ENCODE data around the gene PREX1. TPM values are rescaled to one million over a fixed set of nuclear protein-coding genes. Genes with fewer than 3 reads are reported as not detected.

PREX1 gene
- total RNA-seq, 2 donors from 2014 or later = 6.2 to 11.8 TPM

DNA sequence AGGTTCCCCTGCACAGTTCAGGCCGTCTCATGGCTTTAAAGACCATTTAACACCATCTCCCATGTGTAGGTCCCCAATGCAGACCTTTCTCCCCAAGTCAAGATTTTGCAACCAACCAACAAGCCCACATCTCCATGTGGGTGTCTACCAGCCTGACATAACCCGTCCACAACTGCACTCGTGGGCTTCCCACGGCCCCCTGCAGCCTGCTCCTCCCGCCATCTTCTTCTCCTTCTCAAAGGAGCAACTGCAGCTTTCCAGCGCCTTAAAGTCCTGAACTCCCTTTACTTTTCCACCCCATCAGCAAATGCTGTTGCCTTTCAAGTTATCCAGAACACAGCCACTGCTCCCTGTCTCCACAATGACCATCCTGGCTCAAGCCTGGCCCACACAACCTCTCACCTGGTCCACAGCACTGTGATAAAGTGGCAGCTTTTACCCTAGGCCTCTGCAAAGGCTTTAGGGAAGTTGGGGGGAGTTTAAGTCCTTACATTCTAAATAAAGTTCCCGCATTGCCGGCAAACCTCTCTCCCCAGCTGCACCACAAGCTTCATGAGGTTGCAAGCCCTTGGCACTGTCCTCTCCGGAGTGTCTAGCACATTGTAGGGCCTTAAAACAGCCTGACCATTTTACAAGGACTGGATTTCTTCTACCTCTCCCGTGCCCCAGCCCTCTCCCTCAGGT is 140.5 kb downstream of the PREX1 start:
- ATAC-seq (no peak), DNase-seq (no peak)
- intact Hi-C loops (cut with DNase I, micrococcal nuclease) = no loop called here

DNA sequence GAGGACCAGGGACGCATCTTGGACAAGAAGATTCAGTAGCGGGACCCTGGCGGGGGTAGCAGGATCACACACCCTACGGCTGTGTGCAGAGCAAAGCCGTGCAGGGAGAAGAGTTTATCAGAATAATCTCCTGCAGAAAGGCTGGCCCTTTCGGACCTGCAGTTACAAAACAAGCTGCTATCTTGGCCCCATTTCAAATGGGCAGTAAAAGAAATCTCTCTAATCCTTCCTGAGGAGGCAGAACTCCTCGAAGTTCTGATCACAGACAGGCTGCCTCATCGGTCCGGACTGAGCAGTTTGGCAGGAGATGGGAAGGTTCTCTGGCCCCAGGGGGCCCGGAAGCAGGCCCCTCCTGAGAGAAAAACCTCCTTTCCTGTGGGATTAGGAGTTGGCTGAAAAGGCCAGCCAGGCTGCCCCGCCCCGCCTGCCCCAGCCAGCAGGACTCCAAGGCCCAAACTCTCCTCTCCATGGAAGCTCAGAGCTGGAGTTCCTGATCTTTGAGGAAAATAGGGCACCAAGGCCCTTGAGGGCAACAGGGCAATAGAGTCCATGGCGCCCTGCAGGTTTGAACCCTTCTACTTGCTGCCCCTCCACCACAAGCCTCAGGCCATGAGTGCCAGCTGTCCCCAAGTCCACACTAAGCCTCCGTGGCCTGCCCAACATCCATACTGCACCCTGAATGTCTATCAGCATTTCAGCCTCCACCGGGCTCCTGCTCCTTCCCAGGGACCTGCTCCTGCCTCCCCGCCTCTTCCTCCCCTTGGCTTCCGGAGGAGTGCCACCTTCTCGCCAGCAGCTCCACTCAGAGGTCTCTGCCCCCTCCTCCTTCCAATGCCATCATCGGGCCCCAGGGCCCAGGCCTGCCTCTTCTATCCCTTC is 141.3 kb downstream of the PREX1 start:
- ATAC-seq (peak; percentile 15), DNase-seq (peak in 1 of 2 donors; percentile 48)
- intact Hi-C loops (cut with DNase I, micrococcal nuclease) = no loop called here

DNA sequence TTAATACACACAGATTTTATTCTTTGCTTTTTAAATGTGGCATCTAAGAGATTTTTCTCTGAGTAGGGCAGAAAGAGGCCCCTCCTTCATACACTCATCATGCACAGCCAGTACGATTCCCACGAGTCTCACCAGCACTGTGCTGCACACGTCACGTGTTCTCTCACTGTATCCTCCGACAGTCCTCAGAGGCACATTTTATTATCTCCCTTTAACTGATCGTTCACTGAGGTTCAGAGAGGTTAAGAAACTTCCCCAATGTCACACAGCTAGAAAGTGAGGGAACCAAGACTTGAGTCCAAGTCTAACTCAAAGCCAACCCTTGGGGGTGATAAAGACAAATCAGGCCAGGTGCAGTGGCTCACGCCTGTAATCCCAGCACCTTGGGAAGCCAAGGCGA is 142.5 kb downstream of the PREX1 start:
- DNase-seq = no peak
- intact Hi-C loops (cut with DNase I, micrococcal nuclease) = no loop called here
- no peak for ATAC-seq

DNA sequence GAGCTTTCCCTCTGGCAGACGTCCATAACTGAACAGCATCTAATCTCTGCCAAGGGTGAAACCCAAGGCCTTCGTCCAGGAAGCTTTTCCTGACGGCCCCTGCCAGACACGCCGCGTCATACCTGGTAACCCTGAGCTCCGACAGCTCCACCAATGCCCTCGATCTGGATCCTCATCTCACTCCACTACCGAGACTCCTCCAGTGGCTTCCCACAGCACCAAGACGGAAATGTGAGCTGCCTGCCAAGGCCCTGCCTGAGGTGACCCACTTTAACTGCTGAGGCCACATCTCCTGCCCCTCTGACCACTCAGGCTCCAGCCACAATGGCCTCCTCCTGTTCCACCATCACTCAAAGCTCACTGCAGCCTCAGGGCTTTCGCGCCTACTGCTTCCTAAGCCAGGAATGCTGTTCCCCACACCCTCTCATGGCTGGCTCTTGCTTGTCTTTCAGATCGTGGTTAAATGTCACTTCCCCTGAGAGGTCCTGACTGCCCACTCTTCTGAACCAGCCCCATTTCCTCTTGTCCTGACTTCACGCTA is 143.2 kb downstream of the PREX1 start:
- ATAC-seq (peak; percentile 31), DNase-seq (peak; percentile 47 to 52)
- intact Hi-C loops (cut with DNase I, micrococcal nuclease) = no loop called here

DNA sequence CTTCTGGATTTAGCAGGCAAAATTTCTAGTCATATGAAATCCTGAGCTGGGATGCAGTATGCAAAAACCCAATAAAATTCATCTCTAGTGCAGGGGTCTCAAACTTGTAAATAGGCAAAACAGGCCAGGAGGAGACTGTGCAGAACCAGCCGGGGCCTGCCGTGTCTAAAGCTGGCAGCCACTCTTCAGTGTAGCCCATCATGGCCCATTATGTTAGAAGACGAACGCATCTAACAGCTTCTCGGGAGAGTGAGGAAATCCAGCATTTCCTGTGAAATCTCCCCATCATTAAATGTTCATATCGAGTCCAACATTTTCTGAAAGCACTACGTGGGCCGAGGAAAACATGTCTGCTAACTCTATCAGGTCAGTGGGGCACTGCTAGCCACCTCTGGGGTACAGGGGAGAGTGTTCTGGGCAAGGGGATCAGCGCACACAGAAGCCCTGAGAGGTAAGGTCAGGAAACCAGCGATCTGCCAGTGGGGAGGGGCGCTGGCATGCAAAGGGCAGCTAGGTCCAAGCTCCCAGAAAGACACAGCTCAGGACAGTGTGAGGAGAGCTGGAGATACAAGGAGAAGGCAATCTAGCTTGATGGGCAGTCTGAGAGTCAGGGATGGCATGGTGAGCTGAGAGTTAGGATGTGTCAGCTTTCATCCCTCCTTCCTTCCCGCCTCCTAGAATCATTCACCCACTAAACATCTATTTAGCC is 144.2 kb downstream of the PREX1 start:
- ATAC-seq (no peak), DNase-seq (no peak)
- intact Hi-C loops (cut with DNase I, micrococcal nuclease) = no loop called here

DNA sequence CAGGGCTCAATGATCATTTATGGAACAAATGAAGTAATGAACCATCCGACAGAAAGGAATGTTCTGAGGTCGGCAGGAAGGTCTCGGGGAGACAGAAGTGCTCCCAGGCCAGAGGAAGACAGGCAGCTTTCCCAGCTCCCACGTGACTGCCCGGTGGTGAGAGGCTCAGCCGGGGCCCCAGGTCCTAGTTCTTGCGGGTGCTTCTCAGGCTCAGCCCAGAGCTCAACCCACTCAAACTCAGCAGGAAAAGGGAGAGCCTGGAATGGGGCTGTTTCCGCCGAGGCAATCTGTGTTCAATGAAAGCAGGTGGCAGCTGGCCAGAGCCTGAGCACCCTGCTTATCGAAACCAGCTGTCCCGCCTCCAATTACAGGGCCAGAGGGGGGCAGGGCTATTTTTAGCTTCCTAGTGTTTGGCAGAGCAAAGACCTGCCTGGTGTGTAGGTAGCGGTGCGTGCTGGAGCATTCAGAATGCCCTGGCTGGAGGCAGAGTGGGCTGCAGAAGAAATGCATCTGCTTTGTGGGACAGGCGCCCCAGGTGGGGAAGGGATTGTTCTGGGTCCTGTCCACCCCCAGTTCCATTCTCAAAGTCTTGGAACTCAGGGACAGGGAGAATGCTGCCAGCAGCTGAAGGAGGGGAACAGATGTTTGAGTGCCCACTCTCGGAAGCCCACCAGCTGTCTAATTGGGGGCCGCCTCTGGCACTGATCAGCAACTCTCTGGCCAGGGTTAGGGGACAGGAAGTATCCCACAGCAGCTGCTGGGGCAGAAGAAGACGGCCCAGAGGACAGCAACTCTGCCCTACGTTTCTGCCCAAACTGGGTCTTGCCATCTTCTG is 145.1 kb downstream of the PREX1 start:
- peak; percentile 89 to 91 for DNase-seq
- peak; percentile 71 for ATAC-seq
- intact Hi-C loops (cut with DNase I, micrococcal nuclease) = no loop called here

DNA sequence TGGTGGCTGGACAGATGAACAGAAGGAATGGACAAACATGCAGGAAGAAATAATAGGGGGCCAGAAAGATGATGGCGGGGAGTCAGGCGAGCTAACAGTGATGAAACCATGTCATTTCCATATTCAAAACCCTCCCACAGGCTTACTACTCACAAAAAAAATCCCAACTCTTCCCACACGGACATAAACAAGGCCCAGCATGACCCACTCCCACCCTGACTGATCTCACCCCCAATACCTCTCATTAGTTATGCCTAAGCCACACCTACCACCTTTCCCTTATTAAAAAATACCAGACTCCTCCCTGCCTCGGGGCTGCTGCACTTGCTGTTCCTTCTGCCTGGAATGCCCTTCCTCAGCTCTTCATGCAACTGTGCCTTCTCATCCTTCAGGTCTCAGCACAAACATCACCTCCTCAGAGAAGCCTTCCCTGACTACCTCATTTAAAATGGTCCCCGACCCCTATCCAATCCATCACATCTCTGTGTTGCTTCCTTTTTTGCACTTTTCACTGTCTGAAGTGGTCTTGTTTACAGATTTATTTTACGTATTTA is 145.8 kb downstream of the PREX1 start:
- intact Hi-C loops (cut with DNase I, micrococcal nuclease) = no loop called here
- ATAC-seq = no peak
- no peak for DNase-seq

DNA sequence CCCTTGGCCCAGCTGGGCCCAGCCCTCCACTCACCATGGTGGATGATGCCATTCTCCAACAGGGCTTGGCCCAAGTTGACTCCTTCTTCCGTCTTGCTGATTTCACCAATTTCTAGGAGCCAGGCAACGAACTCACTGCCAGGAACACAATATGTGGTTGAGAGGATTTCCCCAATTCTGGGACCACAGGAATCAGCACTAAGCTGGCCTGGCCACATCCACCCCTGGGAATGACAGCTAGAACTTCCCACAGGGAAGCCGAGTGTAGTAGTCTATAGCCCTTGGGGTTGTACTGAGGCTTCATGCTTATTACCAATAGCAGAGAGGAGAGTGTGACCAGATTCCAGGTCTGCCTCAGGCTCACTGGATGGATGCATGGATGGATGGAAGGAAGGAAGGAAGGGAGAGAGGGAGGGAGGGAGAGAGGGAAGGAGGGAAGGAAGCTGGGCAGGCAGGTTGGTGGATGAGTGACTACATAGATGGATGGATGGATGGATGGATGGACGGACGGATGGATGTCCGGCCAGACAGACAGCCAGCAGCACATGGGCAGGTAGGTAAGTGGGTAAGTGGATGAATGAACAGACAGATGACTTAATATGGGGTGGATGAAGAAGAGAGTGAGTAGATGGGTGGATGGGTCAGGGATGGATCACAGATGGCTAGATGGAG is 146.5 kb downstream of the PREX1 start:
- DNase-seq (no peak), ATAC-seq (no peak)
- intact Hi-C loops (cut with DNase I, micrococcal nuclease) = no loop called here

DNA sequence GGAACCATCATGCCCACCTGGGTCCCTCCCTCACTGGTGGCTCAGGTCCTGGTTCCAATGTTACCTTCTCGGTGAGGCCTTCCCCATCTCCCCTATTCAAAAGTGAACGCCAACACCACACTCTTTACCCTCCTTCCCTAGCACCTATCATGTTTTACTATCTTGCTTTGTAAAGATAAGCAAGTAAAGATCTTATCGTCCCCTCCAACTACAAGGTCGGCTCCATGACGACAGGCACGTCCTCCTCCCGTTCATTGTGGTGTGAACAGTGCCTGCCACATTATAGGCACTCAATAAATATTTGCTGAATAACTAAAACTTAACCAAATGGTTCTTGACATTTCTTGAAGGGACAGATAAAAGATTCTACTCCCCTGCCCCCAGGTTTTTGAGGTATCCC is 147.1 kb downstream of the PREX1 start:
- no peak for DNase-seq

DNA sequence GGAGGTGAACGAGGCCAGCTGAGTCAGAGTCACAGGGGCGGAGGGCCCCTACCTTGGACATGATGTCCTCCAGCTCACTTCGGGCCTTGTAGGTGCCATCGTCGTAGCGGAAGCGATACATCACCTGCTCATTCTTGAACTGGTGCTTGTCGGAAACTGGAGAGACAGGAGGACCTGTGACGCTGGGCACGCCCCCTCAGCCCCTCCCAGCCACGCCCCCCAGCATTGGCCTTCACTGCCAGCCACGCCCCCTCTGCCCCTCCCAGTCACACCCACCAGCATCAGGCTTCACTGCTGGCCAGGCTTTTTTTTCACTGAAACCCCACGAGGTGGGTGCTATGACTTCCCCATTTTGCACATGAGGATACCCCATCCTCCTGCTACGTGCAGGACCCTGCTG is 148.2 kb downstream of the PREX1 start:
- peak; percentile 82 for ATAC-seq
- intact Hi-C loops (cut with DNase I, micrococcal nuclease) = no loop called here
- DNase-seq = peak; percentile 88 to 93

More for the DNA sequence above, 147.1 kb downstream of the PREX1 start:
- intact Hi-C loops (cut with DNase I, micrococcal nuclease) = no loop called here
- ATAC-seq = peak; percentile 26

DNA sequence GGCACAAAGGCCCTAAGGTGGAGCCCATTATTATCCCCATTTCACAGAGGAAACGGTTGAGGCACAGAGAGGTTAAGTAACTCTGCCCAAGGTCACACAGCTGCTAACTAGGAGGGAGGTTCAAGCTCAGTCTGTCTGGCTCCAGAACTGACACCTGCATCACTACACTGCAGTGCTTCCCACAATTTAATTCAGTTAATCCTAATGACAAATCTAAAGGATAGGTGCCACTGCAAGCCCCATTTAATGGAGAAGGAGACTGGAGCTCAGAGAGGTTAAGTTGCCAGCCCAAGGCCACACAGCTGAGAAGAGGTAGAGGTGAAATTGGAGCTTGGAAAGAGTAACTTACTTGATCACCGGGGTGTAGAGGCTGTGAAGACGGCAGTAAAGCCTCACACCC is 148.8 kb downstream of the PREX1 start:
- intact Hi-C loops (cut with DNase I, micrococcal nuclease) = no loop called here

DNA sequence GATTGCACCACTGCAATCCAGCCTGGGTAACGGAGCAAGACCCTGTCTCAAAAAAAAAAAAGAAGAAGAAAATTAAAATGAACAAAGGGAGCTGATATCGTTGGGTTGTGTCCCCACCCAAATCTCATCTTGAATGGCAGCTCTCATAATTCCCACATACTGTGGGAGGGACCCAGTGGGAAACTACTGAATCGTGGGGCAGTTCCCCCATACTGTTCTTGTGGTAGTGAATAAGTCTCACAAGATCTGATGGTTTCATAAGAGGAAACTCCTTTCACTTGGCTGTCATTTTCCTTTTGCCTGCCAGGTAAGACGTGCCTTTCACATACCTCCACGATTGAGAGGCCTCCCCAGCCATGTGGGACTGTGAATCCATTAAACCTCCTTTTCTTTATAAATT is 149.4 kb downstream of the PREX1 start:
- ATAC-seq (no peak), DNase-seq (no peak)
- intact Hi-C loops (cut with DNase I, micrococcal nuclease) = no loop called here

More for the DNA sequence above, 148.8 kb downstream of the PREX1 start:
- DNase-seq (no peak), ATAC-seq (no peak)

DNA sequence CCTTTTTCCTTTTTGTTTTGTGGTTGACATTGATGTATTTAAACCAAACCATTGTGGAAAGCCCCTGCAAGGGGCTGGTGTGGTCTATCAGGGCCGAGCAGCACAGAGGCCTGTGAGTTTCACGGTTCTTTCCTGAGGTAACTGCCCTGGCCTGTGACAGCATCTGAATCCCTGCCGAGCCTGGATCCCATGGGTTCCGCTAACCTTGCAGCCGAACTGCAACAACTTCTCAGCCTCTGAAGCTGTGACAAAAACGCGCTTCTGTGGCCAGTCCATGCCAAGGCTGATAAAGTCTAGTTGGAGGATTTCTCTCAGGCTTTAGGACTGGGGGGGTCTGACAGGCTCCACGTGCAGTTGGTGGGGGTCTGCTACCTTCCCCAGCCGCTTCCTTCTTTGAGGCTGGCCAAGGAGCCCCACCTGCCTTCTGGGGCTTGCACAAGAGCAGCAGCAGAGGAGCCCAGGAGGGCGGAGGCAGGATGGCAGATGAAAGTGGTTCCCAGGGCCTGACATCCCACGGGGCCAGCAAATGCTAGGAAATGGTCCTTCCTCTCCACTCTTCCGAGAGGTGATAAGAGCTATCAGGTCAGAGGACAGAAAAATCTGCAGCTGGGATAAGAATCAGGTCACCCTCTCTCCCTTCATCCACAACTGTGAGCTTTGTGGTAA is 150.9 kb downstream of the PREX1 start:
- ATAC-seq (no peak), DNase-seq (no peak)
- intact Hi-C loops (cut with DNase I, micrococcal nuclease) = no loop called here

DNA sequence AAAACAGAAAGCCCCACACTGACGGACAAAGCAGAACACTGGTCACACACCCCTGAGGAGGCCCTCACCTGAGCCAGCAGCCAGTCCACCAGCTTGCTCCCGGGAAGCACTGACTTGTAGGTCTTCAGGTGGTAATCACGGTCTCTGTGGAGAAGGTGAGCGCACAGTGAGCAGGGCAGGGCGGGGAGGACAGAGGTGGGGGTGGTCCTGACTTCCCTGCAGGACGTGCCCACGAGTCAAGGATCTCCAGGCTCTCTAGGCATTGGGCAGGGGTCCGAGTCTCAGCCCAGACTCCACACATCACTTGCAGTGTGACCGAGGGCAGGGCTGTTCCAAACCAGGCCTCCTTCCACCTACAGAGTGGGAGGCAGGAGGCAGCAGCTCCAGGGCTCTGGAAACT is 151.7 kb downstream of the PREX1 start:
- intact Hi-C loops (cut with DNase I, micrococcal nuclease) = no loop called here
- ATAC-seq (no peak), DNase-seq (no peak)

DNA sequence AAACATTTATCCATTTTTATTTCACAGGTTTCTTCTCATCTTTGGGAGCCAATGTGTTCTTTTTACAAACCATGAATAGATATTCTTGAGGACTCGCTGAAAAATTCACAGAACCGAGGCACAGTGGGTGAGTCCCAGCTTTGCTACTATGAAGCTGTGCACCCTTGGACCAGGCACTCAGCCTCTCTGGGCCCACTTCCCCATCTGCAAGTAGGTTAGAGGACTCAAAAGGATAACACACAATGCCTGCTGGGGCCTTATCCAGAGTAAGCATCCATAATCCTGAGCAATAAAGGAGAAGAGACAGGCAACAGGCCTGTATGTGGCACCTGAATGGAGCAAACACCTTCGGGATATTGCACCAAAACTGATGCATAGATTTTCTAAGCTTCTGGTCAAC is 153.3 kb downstream of the PREX1 start:
- ATAC-seq = no peak
- DNase-seq = no peak
- intact Hi-C loops (cut with DNase I, micrococcal nuclease) = no loop called here

DNA sequence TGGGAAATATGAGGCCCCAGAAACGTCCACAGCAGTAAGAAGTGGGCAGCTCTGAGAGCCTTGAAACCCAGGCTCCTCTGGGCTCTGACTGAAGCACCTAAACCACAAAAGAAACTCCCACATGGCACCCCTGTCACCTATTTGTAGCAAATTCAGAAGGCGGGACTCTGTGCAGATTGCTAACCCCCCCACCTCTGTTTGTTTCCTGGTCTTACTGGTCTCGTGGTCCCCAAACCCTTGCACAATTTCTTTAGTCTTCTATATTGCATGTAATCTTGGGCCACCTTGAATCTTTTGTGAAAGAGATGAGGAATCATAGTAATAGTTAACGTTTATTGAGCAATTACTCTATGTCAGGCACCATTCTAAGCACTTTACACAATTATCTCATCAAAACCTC is 154.3 kb downstream of the PREX1 start:
- ATAC-seq (no peak), DNase-seq (no peak)
- intact Hi-C loops (cut with DNase I, micrococcal nuclease) = no loop called here

DNA sequence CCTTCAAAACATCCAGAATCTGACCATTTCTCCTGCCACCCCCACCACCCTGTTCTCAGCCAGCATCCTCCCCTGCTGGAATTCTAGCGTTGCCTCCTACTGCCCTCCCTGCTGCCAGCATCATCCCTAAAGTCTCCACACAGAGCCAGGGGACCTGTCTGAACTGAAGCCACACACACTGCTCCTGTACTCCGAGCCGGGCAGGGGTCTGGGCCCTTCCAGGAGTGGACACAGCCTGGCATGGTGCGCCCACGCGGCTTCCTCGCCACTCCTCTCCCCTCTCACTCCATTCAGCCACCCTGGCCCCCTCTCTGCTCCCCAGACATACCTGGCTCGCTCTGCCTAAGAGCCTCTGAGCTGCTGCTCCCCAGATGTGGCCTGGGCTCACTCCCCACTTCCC is 155.5 kb downstream of the PREX1 start:
- no peak for ATAC-seq
- intact Hi-C loops (cut with DNase I, micrococcal nuclease) = no loop called here

More for the DNA sequence above, 155.5 kb downstream of the PREX1 start:
- DNase-seq = no peak

Data from left colon (tissue), 2 donors.